Uterus (tissue), 2 donors: Measurements from ENCODE around the gene TMEM87A.

ENCODE experiments used
- POLR2A ChIP-seq, 2 donors: fragments of 450-650 bp; IDR thresholded peaks; one replicate each; pipeline ENCODE4 v1.6.1; 2016; ENCODE audit warnings: antibody characterized with exemption in 2 of 2, mild to moderate bottlenecking in 1 of 2, moderate library complexity in 1 of 2
- TF ChIP-seq, protein P1 (sequence below), 4 experiments: fragments of 200-600 bp in 2 of 4; fragments of 450-650 bp in 2 of 4; sonication (generic) in 2 of 4; IDR thresholded peaks; one replicate each; pipeline ENCODE4 v1.5.1; 2016 to 2019; ENCODE audit warnings: antibody characterized with exemption in 4 of 4, mild to moderate bottlenecking in 2 of 4, moderate library complexity in 1 of 4

- no peak for TF ChIP-seq POLR2A (IDR thresholded peaks at IDR 0.05)
- TF ChIP-seq, protein P1, sequence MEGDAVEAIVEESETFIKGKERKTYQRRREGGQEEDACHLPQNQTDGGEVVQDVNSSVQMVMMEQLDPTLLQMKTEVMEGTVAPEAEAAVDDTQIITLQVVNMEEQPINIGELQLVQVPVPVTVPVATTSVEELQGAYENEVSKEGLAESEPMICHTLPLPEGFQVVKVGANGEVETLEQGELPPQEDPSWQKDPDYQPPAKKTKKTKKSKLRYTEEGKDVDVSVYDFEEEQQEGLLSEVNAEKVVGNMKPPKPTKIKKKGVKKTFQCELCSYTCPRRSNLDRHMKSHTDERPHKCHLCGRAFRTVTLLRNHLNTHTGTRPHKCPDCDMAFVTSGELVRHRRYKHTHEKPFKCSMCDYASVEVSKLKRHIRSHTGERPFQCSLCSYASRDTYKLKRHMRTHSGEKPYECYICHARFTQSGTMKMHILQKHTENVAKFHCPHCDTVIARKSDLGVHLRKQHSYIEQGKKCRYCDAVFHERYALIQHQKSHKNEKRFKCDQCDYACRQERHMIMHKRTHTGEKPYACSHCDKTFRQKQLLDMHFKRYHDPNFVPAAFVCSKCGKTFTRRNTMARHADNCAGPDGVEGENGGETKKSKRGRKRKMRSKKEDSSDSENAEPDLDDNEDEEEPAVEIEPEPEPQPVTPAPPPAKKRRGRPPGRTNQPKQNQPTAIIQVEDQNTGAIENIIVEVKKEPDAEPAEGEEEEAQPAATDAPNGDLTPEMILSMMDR (IDR thresholded peaks at IDR 0.05) = no peak
These were observed 46.0 kb upstream of the TMEM87A start for GRCh38 chr15:42319206-42319605.
